Astrocyte of the hippocampus (primary cell): Measurements from ENCODE around the gene DDX46.
"Not testable (repeated sequence)": the region's sequence is repeated elsewhere in the genome, so short reads cannot be mapped to it uniquely, and the experiment has no call there.

ENCODE experiments used
- DNase-seq: peaks from one replicate; pipeline ENCODE4 v3.0.0; 2011; ENCODE audit warnings: low read depth, low spot score

The DDX46 gene, protein sequence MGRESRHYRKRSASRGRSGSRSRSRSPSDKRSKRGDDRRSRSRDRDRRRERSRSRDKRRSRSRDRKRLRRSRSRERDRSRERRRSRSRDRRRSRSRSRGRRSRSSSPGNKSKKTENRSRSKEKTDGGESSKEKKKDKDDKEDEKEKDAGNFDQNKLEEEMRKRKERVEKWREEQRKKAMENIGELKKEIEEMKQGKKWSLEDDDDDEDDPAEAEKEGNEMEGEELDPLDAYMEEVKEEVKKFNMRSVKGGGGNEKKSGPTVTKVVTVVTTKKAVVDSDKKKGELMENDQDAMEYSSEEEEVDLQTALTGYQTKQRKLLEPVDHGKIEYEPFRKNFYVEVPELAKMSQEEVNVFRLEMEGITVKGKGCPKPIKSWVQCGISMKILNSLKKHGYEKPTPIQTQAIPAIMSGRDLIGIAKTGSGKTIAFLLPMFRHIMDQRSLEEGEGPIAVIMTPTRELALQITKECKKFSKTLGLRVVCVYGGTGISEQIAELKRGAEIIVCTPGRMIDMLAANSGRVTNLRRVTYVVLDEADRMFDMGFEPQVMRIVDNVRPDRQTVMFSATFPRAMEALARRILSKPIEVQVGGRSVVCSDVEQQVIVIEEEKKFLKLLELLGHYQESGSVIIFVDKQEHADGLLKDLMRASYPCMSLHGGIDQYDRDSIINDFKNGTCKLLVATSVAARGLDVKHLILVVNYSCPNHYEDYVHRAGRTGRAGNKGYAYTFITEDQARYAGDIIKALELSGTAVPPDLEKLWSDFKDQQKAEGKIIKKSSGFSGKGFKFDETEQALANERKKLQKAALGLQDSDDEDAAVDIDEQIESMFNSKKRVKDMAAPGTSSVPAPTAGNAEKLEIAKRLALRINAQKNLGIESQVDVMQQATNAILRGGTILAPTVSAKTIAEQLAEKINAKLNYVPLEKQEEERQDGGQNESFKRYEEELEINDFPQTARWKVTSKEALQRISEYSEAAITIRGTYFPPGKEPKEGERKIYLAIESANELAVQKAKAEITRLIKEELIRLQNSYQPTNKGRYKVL

DNA sequence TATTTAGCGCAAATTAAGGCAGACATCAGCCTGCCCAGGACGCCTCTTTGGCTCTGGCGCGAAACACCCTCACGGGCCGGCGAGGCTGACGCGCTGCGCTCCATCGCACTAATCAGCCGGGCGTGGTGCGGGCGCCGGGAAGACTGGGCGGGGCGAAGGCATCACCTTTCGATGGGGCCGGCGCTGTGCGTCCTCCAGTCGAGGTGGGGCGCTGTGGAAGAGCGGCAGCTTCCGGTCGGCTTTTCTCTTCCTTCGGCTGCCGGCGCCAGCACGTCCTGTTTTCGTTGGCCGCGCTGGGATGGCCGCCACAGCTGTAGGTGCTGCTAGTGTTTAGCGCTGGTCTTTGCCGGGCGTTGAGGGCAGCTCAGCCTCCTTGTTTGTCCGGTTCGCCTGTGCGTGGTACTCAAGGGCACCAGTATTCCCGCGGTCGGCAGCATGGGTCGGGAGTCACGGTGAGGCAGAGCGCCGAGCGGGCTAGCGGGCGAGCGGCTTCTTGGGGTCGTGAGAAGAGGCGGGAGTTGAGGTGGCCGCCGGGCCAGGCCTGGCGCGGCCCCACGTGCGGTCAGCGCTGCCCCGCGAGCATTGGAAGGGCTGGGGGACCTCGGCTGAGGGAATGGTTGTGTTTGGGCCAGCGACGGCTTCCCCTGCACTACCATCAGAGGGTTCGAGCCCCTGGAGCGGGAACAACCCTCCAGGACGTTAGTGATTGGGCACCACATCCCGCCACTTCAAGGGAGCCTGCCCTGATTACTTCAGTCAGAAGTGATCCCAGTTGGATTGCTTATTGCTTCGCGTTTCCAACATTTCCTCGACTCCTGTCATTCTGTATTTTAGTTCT, at the start of gene DDX46:
Gene DDX46, plus strand, starts transcription at position 276 of the 838 bp plus-strand sequence. Its CDS starts 160 bp downstream, at position 436.
- peak; percentile 97 for DNase-seq

DNA sequence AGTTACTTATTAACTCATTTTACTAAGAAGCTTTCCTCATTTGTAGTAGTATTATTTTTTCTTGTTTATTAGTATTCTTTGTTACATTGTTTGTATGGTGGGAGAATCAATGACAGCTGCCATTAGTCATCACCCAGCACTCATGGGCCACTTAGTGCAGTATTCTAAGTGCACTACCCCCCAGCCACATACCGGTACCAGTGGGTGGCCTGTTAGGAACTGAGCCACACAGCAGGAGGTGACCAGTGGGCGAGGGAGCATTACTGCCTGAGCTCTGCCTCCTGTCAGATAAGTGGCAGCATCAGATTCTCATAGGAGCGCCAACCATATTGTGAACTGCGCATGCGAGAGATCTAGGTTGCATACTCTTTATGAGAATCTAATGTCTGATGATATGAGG, 44.5 kb upstream of the DDX46 start:
- peak; percentile 39 for DNase-seq

DNA sequence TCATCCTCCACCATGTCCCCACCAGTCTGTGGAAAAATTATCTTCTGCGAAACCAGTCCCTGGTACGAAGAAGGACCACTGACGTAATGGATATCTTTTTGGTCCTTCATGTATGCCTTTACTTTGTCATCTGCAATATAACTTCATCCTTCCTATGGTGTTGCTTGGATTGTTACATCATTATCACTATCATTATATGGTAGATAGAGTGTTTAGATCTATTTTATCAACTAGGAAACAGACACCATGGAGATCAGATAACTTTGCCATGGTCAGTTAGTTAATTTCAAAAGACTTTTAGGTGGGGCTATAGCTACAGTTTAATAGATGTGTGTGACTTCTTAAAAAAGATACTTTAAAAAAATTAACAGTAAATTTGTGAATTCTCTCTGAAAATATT, 44.0 kb upstream of the DDX46 start:
- DNase-seq = no peak

DNA sequence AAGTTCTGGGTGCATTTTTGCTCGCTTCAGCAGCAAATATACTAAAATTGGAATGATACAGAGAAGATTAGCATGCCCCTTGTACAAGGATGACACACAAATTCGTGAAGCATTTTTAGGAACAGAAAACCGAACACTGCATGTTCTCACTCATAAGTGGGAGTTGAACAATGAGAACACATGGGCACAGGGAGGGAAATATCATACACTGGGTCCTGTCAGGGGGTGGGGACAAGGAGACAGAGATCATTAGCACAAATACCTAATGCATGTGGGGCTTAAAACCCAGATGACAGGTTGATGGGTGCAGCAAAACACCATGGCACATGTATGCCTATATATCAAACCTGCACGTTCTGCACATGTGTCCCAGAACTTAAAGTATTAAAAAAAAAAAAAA, 43.1 kb upstream of the DDX46 start:
- not testable (repeated sequence) for DNase-seq

DNA sequence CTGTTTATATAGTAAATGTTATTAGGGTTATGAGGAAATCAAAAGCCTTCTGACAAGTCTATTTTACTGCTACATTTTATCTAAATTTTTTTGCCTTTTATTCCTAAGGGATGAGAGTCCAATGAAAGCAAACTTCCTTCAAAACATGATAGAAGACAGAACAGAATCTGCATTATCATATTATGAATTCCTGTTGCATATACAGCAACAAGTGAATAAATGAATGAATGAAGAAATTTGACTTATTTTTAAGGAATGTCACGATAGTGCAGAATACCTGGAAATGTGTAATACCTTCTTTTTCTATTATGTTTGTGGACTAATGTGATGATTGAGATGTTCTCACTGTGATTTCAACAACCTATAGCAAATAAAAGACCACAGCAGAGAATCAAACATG, 33.7 kb upstream of the DDX46 start:
- no peak for DNase-seq

DNA sequence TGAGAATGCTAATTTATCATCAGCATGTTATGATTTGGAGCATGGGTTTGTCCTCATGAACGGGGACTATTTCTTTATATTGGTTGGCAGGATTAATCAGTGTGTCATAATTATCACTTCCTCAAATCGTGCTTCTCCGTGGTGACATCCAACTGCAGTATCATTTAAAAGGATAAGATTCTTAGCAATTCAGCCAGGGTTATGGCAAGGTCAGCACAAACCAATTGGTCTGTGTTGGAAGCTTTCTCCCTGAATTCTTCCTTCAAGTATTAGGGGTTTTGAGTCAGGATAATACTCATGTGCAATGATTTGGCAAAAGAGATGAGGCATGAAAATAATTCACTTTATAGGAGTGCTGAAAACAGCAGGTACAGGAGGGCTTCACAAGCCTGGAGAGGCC, 25.8 kb upstream of the DDX46 start:
- DNase-seq = no peak

DNA sequence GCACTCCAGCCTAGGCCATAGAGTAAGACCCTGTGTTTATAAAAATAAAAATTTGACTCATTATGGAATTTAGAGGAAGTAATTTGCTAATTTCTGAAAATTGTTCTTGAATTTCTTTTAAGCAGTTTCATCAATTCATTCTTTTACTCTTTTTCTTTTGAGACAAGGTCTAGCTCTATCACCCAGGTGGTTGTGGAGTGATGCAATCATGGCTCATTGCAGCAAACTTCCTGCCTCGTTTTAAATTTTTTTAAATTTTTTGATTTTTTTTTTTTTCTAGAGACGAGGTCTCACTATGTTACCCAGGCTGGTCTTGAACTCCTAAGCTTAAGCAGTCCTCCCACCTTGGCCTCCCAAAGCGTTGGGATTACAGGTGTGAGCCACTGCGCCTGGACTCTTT, 23.3 kb upstream of the DDX46 start:
- no peak for DNase-seq

DNA sequence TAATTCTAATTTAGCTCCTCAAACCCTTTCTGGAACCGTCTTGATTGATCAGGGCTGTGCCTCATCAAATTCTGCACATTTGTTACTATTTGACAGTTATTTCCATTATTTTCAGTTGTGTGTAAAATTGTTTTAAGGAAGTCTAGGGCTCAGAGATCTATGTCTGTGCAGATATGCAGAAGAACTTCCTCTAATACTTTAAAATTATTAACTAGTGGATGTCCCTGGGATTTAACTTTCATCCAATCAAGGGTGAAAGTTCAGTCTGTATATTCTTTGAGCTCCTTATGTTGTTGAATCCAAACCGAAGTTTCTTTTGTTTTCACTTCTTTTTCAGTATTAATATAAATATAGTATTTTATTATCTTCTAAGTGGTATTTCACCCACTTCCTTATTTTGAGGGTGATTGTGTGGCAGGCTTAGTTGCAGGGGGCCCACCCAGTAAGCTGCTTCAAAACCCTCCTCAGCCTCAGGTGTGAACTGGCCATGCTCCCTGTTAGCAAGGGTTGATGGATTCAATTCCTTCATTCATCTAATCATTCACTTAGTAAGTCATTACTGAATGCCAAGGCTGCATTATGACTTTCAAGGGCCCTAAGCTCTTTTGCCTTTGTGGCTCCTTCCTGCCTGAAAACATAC, 22.3 kb upstream of the DDX46 start:
- DNase-seq = no peak

DNA sequence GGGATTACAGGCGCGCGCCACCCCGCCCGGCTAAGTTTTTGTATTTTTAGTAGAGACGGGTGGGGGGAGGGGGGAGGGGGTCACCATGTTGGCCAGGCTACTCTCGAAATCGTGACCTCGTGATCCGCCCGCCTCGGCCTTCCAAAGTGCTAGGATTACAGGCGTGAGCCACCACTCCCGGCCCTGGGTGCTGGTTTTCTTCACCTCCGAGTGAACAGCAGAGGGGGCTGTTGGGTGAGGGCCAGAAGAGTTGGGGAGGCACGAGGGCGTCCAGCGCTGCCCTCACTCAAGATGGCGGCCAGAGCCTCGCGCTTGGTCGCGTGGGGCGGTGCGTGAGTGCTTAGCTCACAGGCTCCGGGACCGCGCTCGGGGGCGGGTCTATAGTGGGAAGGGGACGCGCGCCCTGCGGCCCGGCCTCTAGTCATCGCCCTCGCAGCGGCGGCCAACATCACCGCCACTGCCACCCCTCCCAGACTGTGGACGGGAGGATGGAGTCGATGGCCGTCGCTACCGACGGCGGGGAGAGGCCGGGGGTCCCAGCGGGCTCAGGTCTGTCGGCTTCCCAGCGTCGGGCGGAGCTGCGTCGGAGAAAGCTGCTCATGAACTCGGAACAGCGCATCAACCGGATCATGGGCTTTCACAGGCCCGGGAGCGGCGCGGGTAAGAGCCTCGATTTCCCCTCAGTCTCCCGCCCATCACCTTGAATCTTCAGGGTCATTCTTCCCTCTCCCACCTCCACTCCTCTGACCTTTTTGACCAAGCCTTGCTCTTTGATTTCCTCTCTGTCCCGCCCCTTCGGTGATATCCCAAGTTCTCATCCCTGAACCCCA, 20.2 kb upstream of the DDX46 start, which contains the start of gene CAMLG:
Gene CAMLG, plus strand, starts transcription at position 416 of the 830 bp plus-strand sequence. Its CDS starts 73 bp downstream, at position 489.
- DNase-seq = peak; percentile 99

DNA sequence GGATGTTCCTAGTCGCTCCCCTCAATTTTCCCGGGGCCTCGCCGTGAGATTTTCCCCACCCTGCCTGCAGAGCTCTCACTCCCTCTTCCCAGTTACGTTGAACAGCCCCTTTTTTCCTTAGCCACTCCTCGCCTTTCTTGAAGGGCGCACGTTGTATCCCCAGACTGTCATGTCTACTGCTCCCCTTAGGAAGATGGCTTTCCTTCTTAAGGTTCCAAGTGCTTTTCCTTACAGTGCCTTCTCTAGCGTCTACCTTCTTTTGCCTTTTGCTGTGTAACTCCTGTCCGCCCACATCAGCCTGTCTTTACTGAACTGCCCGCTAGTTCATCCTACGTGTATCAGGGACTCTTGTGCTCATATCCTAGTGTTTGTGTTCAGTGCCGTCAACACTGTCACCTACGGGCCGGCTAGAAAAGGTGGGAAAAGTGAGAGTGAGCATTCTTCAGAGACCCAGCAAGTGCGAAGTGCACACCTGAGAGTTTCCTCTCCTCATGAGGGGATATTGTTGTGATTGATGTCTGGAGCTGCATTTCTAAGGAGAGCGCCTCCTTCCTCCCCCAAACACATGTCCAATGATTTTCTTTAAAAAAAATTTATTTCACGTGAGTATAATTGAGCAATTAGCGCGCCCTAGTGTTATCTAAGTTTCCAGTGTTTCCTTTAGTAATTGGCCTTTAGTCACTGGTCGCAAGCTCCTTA, 19.5 kb upstream of the DDX46 start:
- peak; percentile 61 for DNase-seq

DNA sequence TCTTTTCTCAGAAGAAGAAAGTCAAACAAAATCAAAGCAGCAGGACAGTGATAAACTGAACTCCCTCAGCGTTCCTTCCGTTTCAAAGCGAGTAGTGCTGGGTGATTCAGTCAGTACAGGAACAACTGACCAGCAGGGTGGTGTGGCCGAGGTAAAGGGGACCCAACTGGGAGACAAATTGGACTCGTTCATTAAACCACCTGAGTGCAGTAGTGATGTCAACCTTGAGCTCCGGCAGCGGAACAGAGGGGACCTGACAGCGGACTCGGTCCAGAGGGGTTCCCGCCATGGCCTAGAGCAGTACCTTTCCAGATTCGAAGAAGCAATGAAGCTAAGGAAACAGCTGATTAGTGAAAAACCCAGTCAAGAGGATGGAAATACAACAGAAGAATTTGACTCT, 17.5 kb upstream of the DDX46 start:
- DNase-seq = no peak

DNA sequence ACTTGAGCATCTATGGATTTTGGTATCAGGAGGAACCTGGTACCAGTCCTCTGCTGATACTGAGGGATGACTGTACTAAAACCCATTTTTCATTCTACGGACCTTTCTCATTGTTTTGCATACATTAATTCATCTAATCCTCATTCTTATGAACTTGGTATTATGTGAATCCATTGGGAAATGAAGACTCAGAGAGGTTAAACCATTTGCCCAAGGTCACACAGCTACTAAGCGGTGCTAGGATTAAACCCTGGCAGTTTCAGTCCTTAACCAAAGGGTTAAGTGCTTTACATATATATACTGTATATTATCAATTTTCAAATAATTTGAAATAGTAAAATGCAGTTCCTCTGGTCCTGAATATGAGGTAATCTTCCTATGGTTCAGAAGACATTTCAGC, 16.4 kb upstream of the DDX46 start:
- no peak for DNase-seq

DNA sequence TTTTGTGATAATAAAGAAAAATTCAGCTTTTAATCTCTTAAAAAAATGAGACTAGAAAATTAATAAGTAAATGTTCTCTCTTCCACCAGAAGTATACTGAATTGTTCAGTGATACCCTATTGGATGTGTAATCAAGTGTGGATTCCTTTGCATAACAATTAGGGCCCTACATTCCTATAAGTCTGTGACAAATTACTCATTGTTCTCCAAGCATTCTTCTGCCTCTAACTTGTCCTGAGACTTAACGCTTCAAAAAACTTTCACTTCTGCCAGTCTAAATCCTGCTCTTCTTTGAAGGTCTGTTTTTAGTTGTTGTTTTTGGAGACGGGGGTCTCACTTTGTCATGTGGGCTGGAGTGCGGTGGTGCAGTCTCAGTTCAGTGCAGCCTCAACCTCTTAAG, 9.2 kb upstream of the DDX46 start:
- DNase-seq = peak; percentile 31

DNA sequence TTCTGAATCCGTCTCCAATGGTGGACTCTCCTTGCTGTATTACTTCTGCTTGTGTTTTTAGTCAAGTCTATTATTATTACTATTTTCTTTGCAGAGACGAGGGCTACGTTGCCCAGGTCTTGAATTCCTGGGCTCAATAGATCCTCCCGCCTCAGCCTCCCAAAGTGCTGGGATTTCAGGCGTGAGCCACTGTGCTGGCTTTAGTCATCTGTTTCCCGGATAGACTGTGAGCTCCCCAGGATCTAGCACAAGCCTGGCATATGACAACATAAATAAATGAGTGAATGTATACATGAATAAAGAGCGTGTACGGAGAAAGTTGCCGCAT, 439 bp upstream of the DDX46 start:
- DNase-seq = no peak

DNA sequence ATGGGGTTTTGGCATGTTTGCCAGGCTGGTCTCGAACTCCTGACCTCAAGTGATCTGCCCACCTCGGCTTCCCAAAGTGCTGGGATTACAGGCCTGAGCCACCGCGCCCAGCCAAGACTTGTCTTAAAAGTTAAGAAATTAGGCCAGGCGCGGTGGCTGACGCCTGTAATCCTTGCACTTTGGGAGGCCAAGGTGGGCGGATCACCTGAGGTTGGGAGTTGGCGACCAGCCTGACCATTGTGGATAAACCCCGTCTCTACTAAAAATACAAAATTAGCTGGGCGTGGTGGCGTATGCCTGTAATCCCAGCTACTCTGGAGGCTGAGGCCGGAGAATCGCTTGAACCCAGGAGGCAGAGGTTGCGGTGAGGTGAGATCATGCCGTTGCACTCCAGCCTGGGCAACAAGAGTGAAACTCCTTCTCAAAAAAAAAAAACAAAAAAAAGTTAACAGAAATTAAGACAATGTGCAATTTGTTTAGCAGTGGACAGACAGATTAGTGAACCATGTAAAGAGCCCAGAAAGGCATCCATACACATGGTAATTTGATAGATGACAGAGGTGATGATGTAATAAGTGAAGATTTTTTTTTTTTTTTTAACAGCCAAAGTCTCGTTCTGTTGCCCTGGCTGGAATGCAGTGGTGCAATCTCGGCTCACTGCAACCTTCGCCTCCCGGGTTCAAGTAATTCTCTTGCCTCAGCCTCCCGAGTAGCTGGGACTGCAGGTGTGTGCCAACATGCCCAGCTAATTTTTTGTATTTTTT, 9.1 kb downstream of the DDX46 start:
- DNase-seq = not testable (repeated sequence)

DNA sequence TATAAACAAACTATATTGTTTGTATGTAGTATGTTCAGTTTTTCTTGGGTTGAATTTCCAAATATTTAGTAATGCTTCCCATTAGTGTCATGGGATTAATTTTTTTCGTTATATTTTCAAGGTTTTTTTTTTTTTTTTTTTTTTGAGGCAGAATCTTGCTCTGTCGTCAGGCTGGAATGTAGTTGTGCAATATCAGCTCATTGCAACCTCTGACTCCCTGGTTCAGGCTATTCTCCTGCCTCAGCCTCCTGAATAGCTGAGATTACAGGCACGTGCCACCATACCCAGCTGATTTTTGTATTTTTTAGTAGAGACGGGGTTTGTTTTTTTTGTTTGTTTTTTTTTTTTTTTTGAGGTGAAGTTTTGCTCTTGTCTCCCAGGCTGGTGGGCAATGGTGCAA, 10.6 kb downstream of the DDX46 start:
- peak; percentile 8 for DNase-seq

DNA sequence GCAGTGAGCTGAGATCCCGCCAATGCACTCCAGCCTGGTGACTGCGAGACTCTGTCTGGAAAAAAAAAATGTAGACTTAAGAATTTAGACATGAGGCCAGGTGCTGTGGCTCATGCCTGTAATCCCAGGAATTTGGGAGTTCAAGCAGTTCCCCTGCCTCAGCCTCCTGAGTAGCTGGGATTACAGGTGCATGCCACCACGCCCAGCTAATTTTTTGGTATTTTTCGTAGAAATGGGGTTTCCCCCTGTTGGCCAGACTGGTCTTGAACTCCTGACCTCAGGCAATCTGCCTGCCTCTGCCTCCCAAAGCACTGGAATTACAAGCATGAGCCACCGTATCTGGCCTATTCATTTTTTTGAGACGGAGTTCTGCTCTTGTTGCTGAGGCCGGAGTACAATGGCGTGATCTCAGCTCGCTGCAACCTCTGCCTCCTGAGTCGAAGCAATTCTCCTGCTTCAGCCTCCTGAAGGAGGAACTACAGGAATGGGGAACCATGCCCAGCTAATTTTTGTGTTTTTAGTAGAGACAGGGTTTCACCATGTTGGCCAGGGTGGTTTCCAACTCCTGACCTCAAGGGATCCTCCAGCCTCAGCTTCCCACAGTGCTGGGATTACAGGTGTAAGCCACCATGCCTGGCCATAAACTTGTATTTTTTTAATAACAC, 14.0 kb downstream of the DDX46 start:
- DNase-seq = no peak

DNA sequence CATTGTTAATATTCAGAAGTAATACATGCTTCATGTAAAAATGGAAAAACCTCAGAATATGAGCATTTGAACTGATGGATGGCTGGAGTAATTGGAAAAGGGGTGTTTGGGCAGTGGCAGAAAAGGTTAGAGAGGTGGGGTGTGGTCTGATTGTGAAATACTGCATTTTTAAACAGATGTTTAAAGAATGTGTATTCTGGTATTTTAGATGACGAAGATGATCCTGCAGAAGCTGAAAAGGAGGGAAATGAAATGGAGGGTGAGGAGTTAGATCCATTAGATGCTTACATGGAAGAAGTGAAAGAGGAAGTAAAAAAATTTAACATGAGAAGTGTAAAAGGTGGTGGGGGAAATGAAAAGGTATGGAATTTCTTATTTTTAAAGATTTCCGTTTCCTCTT, 18.8 kb downstream of the DDX46 start:
- no peak for DNase-seq
